Embryonic facial prominence (tissue), 1 donor: ENCODE measurements around the gene PRMT9.

Experiments
- DNase-seq: peaks from one replicate; pipeline ENCODE4 v3.0.0-alpha.2; 2016; ENCODE audit errors: extremely low spot score

The PRMT9 gene

DNA sequence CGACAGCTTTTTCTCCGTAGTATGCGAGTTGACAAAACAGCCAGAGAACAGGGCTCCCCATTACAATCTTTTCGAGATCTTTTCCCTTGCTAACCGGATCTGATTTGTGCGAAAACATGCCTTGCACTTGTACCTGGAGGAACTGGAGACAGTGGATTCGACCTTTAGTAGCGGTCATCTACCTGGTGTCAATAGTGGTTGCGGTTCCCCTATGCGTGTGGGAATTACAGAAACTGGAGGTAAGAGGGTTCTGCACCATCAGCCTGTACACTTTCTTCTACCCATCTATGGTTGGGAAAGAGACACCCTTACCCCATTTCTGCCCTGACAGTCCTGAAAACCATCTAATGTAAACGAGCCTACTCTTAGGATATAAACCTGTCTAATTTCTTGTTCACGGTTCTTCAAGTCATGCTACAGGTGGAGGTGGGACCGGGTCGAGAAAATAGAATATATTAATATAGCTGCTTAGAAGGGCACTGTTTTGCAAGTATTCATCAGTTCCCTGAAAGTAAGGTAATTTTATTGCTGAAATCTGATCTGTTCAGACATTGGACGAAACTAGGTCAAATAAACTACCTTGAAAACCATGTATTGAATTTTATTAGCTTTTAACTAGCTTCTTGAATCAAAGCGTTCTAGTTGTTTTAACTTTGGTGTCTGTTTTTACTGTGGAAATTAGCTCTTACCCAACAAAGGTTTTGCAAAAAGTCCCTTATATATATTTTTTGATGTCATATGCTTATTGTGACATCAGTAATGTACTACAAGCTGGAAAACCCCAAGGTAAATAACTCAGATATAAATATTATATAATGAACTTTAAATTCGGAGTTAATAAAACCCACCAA lies 65.9 kb downstream of the PRMT9 start:
- no peak for DNase-seq

GRCh38 chr4:147617173-147617840 lies 66.7 kb downstream of the PRMT9 start, which contains the start of gene TMEM184C:
Gene TMEM184C (plus strand): TSS chr4:147617397. CDS start chr4:147617957, 560 bp downstream.
- DNase-seq: peak; percentile 85

DNA sequence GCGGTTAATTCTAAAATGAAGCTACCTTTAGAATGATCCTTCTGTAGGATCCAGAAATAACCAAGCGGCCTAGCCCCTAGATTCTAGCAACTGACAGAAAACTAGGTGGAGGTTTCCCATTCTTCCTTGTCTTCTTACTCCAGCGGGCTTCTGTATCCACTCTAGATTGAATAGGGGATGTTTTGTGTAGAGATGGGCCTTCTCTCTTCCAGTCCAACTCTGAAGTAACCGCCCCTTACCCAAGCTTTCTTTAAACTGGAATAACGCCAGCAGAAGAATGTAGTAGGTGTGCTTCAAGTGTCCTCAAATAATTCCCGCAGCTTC lies 67.2 kb downstream of the PRMT9 start:
- no peak for DNase-seq

DNA sequence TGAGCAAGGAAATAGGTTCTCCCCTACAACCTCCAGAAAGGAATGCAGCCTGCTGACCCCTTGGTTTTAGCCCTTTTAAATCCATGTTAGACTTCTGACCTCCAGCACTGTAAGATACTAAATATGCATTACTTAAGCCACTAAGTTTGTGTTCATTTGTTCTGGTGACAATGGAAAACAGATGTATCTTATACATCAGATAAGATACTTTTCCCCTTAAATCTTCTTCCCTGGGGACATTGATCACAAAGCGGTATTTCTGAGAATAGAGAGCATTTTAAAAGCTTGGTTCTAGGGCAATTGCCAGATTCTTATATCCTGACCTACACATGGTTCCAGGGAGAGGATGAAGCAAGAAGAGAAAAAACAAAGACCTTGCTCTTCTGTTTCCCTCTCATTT lies 73.3 kb downstream of the PRMT9 start:
- DNase-seq: no peak

- DNase-seq: no peak
These were observed 76.5 kb downstream of the PRMT9 start for GRCh38 chr4:147607471-147607870.

GRCh38 chr4:147605499-147605898 lies 78.5 kb downstream of the PRMT9 start:
- DNase-seq: no peak

DNA sequence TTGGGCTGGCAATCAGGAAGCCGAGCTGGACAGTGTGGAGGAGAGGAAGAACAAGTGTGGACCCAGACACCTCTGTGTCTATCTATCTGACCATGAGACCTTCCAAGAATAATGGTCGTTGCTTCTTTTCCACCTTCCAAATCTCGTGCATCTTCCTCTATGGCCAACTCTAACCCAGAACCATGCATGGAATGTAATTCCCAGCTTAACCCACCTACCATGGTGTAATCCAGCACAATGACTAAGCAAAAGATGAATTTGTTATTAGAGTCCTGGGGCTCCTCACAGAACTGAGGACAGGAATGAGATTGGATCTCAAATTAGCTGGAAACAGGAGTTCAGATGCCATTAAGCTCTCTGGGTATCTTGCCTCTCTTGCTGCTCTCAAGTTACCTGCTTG lies 84.2 kb downstream of the PRMT9 start:
- no peak for DNase-seq

GRCh38 chr4:147599206-147599605 lies 84.8 kb downstream of the PRMT9 start:
- DNase-seq: no peak

DNA sequence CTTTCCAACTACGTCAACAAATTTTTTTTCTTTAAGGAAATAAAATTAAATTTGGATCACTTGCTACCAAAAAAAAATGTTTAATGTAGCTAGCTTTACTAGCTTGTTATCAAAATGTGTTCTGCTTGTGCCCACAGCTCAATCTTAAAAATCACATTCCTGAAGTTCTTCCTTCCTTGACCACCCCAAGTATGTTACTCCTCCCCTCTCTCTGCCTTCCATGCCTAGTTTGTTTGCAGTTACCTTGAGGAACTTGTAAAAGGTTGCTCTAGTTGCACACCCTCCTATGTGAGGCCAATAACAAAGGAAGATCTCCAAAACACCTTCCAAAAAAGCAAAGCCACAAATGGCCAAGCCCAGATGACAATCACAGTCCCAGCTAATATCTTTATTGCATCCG lies 86.4 kb downstream of the PRMT9 start:
- DNase-seq: no peak

DNA sequence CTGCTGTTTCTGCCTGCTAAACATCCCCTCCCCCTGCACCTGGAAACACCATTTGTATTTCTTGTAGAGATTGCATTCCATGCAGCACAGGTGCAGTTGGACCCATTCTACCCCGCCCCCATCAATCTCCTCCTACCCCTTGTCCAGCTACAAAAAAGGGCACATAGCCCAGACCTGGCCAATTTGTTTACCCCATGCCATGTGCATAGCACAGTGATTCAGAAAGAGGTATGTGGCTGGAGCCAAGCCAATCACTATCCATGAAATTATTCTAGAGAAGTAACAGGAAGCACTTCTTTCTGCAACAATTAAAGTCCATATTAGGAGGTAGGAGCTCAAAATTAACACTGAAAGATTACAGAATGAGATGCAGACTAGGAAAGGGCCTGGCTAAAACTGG lies 87.0 kb downstream of the PRMT9 start:
- DNase-seq: no peak

DNA sequence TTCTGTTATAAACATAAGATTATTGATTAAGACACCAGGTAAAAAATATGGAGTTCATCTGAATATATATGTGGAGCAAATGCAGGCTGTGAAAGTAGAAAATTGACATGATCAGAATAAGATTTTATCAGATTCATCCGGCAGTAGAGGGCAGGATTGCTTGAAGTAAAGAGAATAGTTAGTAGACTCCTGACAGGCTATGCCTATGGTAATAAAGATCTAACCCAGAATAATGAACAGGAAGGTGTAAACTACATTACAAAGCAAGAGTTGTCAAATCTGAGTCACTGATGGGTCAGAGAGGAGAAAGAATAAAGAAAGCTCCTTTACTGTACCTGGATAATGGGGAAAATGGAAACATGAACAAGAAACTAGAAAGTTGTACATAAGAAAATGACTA lies 87.6 kb downstream of the PRMT9 start:
- DNase-seq: no peak

GRCh38 chr4:147594578-147594977 lies 89.4 kb downstream of the PRMT9 start:
- no peak for DNase-seq

DNA sequence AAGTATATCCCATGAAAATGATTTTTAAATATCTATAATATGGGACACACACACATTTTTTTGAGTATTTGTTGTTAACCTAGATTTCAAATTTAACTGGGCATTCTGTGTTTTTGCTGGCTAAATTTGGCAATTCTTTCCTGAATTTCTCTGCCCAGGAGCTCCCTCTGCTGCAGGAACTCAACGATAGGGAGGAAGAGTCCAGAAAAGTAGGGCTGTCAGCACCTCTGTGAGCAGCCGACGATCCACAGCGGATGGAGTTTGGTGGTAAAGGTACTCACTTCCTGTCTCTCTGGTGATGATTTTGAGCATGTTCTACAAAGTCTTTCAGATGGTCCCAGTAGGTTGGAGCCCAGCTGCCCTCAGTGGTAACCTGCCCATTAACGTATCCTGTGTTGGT lies 89.9 kb downstream of the PRMT9 start:
- DNase-seq: no peak

GRCh38 chr4:147591106-147591505 lies 92.9 kb downstream of the PRMT9 start:
- no peak for DNase-seq

DNA sequence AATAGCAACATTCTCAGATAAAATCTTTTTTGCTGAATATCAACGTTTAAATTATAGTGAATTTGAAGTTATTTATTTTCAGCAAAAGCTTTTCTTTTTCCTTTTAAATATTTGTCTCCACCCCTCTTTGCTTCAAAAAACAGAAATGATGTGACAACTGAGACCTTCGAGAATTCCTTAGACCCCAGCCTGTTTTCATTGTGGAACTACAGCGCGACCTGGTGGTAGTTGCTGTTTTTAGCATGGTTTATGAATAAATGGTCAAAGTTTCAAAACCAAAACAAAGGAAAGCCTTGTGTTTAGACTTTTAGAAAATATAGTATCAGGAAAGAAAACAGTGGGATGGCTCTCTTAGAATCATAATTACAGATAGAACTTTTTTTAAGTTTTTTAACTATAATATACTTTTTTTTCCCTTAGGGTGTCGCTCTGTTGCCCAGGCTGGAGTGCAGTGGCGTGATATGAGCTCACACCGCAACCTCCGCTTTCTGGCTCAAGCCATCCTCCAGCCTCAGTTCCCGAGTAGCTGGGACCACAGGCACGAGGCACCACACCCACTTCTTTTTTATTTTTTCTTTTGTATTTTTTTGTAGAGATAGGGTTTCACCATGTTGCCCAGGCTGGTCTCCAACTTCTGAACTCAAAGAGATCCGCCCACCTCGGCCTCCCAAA lies 93.6 kb downstream of the PRMT9 start:
- peak; percentile 72 for DNase-seq

- no peak for DNase-seq
These were observed 94.4 kb downstream of the PRMT9 start for GRCh38 chr4:147589586-147589985.
